Stimulated activated CD8-positive, alpha-beta memory T cell treated with anti-CD3 and anti-CD28 coated beads, Interleukin-12 subunit alpha, Interleukin-12 subunit beta, amount 100 ng/mL, for 24 hours (primary cell): Measurements from ENCODE around the gene KRTAP10-4.

ENCODE experiments used
- DNase-seq: peaks from one replicate; pipeline ENCODE4 v3.0.0-alpha.2; 2020; ENCODE audit errors: extremely low read depth

Gene KRTAP10-4

GRCh38 chr21:44617071-44617501, 43.6 kb downstream of the KRTAP10-4 start:
- DNase-seq = no peak

GRCh38 chr21:44618504-44618903, 45.0 kb downstream of the KRTAP10-4 start:
- DNase-seq = no peak

- peak; percentile 12 for DNase-seq
These were observed 45.4 kb downstream of the KRTAP10-4 start for GRCh38 chr21:44618909-44619308.

GRCh38 chr21:44619886-44620285, 46.4 kb downstream of the KRTAP10-4 start:
- DNase-seq = no peak

GRCh38 chr21:44623575-44623974, 50.0 kb downstream of the KRTAP10-4 start:
- no peak for DNase-seq
